HG02884 (cell line): ENCODE data around the gene KIF5A.
"Not testable (repeated sequence)": the region's sequence is repeated elsewhere in the genome, so short reads cannot be mapped to it uniquely, and the experiment has no call there.

Experiments used
- ATAC-seq: cut with Tn5 transposase; IDR thresholded peaks from one replicate; pipeline ENCODE4 v1.9.1; 2021; ENCODE audit warnings: mild to moderate bottlenecking, moderate library complexity; ENCODE audit not compliant: unreplicated experiment

KIF5A gene

DNA sequence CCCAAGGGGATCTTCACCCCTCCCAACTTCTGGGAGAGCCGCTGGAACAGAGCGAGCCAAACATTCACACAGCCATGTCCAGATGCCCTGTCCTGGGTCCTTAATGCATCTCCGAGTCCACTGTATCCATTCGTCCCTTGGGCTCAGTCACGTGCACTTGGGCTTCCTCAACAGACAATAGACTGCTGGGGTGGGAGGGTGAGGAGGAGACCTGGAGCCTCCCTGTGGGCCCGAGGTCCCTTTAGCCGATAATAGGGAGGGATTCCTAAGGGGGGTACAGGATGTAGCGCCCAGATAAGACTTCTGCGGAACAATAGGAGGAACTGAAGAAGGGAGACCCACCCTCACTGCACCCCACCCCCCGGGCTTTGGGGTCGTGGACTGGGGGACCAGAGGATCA, 68.1 kb downstream of the KIF5A start:
- ATAC-seq = no peak

DNA sequence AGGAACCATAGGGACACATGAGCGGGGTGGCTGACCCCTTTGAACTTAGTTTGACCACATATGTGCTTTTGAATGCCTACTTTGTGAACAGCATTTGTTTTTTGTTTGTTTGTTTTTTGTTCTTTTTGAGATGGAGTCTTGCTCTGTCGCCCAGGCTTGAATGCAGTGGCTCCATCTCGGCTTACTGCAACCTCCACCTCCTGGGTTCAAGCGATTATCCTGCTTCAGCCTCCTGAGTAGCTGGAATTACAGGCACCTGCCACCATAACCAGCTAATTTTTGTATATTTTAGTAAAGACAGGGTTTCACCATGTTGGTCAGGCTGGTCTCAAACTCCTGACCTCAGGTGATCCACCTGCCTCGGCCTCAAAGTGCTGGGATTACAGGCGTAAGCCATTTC, 68.6 kb downstream of the KIF5A start:
- not testable (repeated sequence) for ATAC-seq

DNA sequence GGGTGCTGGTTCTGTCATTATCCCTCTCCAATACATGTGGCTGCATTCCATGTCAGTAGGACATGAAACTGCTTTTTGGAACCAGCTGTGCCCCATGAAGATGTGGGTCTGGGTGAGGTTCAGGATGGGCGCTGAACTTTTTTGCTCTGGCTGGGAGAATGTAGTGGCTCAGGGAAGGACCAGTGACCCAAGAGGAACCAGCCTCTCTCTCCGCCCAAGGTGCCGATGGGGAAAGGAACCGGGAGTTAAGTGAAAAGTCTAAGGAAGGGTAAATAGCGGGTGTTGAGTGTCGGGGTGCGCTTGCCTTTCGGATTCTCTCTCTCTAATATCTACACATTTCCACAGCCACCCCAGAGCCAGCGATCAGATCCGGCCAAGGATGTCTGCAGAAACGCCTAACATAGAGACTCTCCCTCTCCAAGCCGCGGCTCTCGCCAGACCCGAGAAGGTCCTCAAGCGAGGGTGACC, 69.2 kb downstream of the KIF5A start:
- no peak for ATAC-seq

DNA sequence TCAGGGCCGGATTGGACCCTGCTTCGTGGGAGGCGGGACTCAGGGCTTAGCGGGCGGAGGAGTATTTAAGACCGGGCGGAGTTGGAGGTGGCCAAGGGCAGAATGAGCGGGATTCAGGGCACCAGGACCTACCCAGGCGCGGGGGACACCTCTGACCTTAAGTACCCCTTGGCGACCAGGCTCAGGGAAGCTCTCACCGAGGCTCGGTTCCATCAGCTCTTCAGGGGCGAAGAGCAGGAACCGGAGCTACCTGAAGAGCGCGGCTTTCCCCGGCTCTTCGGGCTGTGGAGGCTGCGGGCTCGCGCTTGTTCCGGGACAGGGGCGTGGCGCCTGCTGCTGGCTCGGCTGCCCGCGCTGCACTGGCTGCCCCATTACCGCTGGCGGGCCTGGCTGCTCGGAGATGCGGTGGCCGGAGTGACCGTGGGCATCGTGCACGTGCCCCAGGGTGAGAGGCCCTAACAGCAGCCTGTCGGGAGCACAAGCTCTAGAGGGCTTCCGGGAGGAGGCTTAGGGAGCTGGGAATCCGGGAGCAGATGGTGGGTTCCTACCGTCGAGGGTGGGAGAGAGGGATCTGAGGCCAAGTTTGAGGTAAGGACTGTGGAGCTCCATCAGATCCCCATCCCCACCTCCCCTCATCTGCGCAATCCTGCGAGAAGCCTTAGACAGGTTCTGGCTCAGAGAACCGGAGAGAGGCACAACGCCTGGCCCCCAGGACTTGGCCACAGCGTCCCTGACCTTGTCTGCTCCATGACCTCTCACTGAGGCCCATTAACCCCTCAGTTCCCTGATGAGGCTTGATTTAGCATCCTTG, 69.8 kb downstream of the KIF5A start:
- no peak for ATAC-seq

DNA sequence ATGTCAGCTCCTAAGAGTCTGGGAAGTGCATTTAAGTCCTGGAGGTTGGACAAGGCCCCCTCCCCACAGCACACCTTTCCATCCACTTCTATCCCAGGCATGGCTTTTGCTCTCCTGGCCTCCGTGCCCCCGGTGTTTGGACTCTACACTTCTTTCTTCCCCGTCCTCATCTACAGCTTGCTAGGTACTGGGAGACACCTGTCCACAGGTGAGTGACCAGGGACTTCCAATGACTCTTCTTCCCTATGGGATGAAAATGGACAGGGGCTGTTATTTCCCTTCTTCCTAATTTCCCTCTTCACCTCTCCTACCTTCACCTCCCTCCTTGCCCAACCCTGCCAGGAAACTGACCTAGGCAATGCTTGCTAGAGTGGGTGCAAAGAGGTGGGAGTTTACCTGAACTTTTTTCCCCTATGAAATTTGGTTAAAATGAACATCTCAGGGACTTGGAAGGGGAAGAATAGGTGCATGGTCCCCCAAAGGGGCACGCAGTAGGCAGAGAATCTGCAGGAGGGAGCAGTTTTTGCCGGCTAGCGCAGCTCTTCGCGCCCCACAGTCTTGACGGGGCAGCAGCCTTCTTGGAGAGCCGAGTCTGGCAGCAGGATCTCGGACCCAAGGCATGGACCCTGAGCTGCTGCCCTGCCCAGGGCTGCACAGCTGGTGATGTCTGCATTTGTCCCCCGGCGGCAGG, 70.5 kb downstream of the KIF5A start:
- no peak for ATAC-seq

DNA sequence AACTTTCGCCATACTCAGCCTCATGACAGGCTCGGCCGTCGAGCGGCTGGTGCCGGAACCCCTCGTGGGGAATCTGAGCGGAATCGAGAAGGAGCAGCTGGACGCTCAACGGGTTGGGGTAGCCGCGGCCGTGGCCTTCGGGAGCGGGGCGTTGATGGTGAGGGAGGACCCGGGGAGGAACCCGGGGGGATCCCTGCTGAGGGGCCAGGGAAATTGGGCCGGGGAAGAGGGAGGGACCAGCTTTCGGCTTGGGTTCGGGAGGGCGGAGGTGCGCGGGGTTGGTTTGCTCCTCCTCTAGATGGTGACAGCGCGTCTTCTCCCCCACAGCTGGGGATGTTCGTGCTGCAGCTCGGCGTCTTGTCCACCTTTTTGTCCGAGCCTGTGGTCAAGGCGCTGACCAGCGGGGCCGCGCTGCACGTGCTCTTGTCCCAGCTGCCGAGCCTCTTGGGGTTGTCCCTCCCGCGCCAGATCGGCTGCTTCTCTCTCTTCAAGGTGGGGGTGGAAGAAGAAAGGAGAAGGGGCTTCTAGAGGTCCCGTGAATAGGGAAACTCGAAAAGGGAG, 71.2 kb downstream of the KIF5A start:
- ATAC-seq = no peak

DNA sequence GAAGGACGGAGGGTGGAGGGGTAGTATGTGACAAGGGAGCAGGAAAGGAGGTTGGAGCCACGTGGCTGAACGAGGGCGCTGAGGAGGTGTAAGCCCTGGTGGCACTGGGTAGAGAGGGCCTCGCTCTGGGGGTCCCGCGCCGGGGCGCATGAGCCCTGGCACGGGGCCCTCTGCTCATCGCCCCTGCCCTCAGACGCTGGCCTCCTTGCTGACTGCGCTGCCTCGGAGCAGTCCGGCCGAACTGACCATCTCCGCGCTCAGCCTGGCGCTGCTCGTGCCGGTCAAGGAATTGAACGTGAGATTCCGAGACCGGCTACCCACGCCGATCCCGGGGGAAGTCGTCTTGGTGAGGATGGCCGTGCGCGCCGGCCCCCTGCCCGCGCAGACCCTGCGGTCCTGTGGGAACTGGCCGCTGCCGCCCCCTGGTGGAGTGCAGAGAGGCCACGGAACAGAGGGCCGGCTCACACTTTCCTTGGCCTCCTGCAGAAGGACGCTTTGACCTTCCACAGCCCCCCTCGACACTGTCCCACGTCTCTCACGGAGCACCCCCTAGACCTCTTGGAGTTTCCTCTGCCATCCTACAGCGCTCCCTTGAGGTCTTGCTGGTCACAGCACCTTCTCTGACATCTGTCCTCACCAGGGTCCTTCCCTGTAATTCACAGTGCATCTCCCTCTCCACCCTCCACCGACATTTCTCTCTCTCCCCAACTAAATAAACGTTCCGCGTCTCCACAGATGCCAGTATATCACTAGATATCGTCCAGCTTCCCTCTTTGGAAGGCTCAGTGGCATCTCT, 71.9 kb downstream of the KIF5A start:
- ATAC-seq = no peak

DNA sequence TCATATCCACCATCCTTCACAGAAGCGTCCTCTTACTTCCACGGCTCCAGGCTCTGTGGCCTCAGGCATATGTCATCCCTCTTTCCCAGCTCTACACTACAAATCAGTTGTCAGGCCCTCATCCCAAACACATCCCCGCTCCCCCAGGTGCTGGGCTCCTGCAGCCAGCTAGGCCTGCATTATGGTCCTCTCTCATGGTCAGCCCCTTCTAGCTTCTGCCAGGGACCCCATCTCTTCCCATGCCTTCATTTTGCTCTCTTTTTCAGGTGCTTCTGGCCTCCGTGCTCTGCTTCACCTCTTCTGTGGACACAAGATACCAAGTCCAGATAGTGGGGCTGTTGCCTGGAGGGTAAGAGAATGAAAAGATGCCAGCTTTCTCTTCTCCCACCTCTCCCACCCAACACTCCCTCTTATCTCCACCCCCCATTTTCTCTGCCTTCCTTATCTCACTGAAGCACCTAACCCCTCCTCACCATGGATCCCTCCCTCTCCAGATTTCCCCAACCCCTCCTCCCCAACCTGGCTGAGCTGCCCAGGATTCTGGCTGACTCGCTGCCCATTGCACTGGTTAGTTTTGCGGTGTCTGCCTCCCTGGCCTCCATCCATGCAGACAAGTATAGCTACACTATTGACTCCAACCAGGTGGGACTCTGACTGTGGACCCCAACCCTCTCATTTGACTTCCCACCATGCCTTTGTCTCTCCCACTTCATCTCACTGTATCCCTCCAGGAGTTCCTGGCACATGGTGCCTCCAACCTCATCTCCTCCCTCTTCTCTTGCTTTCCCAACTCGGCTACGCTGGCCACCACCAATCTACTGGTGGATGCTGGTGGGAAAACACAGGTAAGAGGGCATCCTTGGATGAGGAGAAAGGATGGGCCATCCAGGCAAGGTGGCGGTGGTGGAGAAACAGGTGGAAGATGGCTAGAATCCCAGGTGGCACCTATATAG, 72.7 kb downstream of the KIF5A start:
- no peak for ATAC-seq

DNA sequence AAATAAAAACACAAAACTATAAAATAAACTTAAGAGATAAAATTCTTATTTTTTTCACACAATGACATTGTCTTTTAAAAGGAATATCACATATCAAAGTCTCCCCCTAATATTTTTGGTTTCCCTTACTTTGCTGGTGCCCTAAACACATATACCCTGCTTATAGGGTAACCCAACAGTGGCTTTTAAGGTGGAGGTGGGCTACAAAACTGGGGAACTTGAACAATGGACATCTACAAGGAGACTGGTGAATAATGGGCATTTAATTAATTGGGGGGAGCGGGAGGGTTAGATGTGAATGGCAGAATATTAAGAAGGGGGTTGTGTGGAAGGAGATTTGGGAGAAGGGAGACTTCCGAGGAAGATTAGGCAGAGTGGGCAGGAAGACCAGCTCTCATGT, 73.5 kb downstream of the KIF5A start:
- ATAC-seq = no peak

DNA sequence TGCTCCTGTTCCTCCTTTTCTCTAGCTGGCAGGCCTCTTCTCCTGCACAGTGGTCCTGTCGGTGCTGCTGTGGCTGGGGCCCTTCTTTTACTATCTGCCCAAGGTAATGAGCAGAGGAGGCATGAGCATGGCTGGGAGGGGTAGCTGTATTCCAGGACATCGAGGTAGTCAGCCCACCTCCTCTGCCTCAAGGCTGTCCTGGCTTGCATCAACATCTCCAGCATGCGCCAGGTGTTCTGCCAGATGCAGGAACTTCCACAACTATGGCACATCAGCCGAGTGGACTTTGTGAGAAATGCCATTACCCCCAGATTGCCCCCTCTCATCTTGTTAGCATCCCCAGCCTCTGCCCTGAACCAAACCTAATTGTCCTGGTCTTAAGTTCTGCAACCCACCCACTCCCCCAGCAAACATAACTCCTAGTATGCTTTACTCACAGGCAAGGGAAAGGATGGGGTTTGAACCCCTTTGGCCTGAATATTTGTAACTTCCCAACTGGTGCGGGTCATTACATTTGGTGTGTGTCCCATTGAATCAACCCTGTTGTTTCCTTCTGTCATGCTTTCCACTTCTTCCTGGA, 74.1 kb downstream of the KIF5A start:
- ATAC-seq = no peak

DNA sequence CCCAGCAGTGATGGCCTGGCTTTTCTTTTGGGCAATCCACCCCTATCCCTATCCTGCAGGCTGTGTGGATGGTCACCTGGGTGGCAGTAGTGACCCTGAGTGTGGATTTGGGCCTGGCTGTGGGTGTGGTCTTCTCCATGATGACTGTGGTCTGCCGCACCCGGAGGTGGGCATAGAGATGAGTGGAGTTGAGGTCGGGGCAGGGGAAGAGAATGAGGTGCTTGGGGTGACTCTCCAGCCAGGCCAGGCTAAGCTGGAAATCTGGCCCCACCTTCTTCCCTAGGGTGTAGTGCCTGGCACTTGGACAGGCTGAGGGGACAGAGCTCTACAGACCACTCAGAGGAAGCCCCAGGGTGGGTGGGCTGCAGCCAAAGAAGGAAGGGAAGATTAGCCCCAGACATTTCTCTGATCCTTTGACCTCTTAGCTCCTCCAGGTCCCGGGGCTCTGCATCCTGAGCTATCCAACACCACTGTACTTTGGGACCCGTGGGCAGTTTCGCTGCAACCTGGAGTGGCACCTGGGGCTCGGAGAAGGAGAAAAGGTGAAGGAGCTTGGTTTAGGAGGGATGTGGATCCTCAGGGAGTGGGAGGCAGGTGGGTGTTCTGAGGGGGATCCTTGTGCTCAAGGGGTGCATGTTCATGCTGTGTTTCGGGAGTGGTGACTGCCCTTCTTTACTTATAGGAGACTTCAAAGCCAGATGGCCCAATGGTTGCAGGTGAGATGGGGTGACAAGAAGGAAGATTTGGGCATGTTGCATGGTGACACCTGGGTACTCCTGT, 74.8 kb downstream of the KIF5A start:
- ATAC-seq = no peak

DNA sequence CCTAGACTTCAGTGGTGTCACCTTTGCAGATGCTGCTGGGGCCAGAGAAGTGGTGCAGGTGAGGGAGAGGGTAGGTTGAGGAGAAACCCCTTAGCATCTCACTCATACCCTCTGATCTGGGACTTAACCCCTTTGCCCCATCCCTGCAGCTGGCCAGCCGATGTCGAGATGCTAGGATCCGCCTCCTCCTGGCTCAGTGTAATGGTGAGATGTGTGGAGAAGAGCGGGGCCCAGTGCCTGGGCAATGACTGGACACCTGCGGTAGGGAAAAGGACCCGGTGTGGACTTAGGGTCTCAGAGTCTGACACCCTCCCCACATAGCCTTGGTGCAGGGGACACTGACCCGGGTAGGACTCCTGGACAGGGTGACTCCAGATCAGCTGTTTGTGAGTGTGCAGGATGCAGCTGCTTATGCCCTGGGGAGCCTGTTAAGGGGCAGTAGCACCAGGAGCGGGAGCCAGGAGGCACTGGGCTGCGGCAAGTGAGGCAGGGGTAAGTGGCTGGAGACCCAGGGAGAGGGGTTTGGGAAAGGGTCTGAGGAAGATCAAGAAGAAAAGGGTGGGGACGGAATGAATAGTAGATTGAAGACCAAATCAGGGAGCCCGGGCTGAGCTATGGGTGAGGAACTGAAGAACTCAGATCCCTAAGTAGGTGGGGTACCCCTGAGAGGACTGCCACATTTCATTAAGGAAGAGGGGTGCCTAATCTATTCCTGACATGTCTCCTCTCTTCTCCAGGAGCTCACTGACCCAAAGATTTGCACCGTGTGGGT, 75.6 kb downstream of the KIF5A start:
- no peak for ATAC-seq

DNA sequence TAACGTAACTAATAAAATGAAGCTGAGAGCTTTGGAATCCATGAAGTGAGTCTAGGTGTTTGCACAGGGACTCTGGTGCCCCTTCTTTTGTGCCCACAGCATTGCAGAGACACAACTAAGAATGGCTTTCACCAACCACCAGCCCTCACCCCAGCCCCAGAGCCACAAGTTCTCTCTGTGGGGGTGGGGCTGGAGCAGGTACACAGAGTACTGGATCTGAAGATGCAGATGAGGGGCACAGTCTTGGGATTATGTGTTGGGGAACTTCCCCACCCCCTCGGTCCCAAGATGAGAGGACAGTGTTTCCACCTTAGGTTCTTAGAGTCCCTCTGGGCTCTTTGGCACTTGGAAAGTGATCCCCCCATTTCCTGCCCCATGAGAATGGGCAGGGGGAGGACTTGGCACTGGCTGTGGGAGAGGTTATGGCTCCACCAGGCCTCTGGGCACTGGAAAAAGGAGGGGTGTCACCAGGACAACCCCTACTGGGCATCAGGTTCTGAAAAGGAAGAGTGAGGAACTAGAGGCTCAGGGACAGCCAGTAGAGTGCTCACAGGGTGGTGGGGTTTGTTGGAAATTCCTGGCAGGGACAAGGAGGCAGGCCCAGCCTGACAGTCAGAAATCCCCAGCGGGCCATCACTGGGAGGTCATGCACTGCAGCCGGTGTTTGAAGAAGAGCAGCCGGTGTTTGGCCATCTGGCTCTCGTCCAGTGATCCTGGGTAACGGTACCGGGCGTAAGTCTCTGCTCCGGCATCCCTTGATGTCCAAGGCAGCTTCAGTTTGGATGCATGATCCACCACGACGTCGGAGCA, 76.5 kb downstream of the KIF5A start:
- no peak for ATAC-seq

DNA sequence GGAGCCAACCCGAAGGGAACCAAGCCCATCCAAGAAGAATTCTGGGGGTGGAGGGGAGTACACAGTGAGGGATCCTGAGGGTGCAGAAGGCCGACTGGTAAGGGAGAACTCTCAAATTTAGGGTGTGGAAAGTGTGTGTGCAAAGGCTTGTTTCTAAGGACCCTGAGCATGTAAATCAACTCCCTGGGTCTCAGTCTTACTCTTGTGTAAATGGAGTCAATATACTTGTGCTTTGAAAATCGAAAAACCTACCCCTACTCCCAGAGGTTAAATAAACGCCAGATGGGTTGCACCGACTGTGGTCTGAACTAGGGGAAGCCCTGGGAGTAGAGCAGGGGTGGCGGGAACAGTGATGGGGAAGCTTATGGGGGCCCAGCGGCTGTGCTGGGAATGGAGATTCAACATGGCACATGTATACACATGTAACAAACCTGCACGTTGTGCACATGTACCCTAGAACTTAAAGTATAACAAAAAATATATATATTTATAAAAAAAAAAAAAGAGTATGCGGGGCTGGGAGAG, 77.1 kb downstream of the KIF5A start:
- no peak for ATAC-seq

DNA sequence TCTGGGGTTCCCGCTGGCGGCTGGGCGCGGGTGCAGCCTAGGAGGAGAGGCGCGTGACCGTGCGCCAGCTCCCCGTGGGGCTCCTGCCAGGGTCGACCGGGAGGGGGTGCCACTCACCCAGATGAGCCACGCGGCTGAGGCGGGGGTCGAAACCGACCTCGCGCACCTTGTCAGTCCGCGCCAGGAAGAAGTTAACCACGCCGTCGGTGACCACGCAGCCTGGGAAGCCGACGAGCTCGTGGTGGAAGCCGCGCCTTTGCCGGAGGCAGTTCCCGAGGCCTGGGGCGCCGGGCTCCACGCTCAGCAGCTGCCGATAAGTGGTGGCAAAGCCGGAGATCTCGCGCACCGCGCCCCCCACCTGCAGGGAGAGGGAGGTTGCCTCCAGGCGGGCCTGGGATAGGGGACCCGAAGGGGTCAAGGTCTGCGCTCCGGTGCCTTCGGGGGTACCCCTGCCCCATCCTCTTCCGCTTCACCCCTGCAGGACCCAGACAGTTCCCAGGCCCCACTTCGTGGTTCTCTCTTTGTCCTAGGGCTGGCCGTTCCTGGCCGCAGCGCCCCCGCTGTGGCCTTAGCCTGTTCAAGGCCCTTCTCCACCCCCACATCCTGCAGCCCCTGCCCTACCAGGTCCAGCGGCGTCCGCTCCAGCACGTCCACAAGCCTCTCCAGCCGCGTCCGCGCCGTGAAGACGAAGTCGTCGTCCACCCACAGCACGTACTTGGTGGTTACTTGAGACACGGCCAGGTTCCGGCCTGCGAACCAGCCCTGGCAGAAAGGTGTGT, 77.8 kb downstream of the KIF5A start:
- no peak for ATAC-seq
